HEK293 (cell line): ENCODE measurements around the gene MAP3K14.

ENCODE experiments used
- GLI2 ChIP-seq: fragments of 450-650 bp; formaldehyde crosslinking; IDR thresholded peaks from 2 replicates; pipeline ENCODE4; 2017; ENCODE audit warnings: missing biosample characterization, missing genetic modification characterization, low read depth, borderline replicate concordance
- HIC1 ChIP-seq: fragments of 450-650 bp; formaldehyde crosslinking; IDR thresholded peaks from 2 replicates; pipeline ENCODE4 v1.5.1; 2016; ENCODE audit warnings: missing biosample characterization, missing genetic modification characterization
- IKZF3 ChIP-seq: fragments of 450-650 bp; IDR thresholded peaks from 2 replicates; pipeline ENCODE4 v1.5.0; 2018; ENCODE audit warnings: missing biosample characterization, mild to moderate bottlenecking, missing genetic modification characterization, moderate library complexity
- RBAK ChIP-seq: fragments of 450-650 bp; formaldehyde crosslinking; IDR thresholded peaks from 2 replicates; pipeline ENCODE4 v1.5.1; 2016; ENCODE audit warnings: missing biosample characterization, missing genetic modification characterization
- ZNF274 ChIP-seq, 2 experiments: fragments of 200-500 bp in 1 of 2; fragments of 450-650 bp in 1 of 2; sonication (Bioruptor generic) in 1 of 2; formaldehyde crosslinking in 1 of 2; IDR thresholded peaks; 2 replicates each; pipeline versions ENCODE4 v1.5.1 to v1.6.1; 2014 to 2016; ENCODE audit warnings: borderline replicate concordance in 1 of 2, inconsistent platforms in 1 of 2, low read length in 1 of 2, missing biosample characterization in 1 of 2, missing genetic modification characterization in 1 of 2
- ZNF426 ChIP-seq: fragments of 450-650 bp; formaldehyde crosslinking; IDR thresholded peaks from 2 replicates; pipeline ENCODE4 v1.5.1; 2017; ENCODE audit warnings: missing biosample characterization, missing genetic modification characterization, mild to moderate bottlenecking, inconsistent platforms, moderate library complexity
- ZNF521 ChIP-seq: fragments of 450-650 bp; formaldehyde crosslinking; IDR thresholded peaks from 2 replicates; pipeline ENCODE4 v1.5.1; 2017; ENCODE audit warnings: missing biosample characterization, mild to moderate bottlenecking, missing genetic modification characterization
- ZSCAN30 ChIP-seq: fragments of 450-650 bp; IDR thresholded peaks from 2 replicates; pipeline ENCODE4 v1.5.1; 2018; ENCODE audit warnings: missing biosample characterization, mild to moderate bottlenecking, missing genetic modification characterization, moderate library complexity
- TF ChIP-seq, protein P1 (sequence below): fragments of 450-650 bp; formaldehyde crosslinking; IDR thresholded peaks from 2 replicates; pipeline ENCODE4 v1.5.1; 2016; ENCODE audit warnings: missing biosample characterization, missing genetic modification characterization
- TF ChIP-seq, protein P2 (sequence below): fragments of 450-650 bp; formaldehyde crosslinking; IDR thresholded peaks from 2 replicates; pipeline ENCODE4 v1.5.1; 2016; ENCODE audit warnings: missing biosample characterization, missing genetic modification characterization
- TF ChIP-seq, protein P3 (sequence below): fragments of 450-650 bp; formaldehyde crosslinking; IDR thresholded peaks from 2 replicates; pipeline ENCODE4 v1.5.1; 2016; ENCODE audit warnings: missing biosample characterization, missing genetic modification characterization

GRCh38 chr17:45263477-45263860, 53.4 kb downstream of the MAP3K14 start:
- TF ChIP-seq, protein P1, sequence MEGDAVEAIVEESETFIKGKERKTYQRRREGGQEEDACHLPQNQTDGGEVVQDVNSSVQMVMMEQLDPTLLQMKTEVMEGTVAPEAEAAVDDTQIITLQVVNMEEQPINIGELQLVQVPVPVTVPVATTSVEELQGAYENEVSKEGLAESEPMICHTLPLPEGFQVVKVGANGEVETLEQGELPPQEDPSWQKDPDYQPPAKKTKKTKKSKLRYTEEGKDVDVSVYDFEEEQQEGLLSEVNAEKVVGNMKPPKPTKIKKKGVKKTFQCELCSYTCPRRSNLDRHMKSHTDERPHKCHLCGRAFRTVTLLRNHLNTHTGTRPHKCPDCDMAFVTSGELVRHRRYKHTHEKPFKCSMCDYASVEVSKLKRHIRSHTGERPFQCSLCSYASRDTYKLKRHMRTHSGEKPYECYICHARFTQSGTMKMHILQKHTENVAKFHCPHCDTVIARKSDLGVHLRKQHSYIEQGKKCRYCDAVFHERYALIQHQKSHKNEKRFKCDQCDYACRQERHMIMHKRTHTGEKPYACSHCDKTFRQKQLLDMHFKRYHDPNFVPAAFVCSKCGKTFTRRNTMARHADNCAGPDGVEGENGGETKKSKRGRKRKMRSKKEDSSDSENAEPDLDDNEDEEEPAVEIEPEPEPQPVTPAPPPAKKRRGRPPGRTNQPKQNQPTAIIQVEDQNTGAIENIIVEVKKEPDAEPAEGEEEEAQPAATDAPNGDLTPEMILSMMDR (tag by site-specific recombination), result no peak
- TF ChIP-seq IKZF3 (tag by site-specific recombination), result no peak
- TF ChIP-seq ZNF426 (tag by site-specific recombination), result no peak
- TF ChIP-seq, protein P2, sequence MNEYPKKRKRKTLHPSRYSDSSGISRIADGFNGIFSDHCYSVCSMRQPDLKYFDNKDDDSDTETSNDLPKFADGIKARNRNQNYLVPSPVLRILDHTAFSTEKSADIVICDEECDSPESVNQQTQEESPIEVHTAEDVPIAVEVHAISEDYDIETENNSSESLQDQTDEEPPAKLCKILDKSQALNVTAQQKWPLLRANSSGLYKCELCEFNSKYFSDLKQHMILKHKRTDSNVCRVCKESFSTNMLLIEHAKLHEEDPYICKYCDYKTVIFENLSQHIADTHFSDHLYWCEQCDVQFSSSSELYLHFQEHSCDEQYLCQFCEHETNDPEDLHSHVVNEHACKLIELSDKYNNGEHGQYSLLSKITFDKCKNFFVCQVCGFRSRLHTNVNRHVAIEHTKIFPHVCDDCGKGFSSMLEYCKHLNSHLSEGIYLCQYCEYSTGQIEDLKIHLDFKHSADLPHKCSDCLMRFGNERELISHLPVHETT (tag by site-specific recombination), result no peak
- TF ChIP-seq, protein P3, sequence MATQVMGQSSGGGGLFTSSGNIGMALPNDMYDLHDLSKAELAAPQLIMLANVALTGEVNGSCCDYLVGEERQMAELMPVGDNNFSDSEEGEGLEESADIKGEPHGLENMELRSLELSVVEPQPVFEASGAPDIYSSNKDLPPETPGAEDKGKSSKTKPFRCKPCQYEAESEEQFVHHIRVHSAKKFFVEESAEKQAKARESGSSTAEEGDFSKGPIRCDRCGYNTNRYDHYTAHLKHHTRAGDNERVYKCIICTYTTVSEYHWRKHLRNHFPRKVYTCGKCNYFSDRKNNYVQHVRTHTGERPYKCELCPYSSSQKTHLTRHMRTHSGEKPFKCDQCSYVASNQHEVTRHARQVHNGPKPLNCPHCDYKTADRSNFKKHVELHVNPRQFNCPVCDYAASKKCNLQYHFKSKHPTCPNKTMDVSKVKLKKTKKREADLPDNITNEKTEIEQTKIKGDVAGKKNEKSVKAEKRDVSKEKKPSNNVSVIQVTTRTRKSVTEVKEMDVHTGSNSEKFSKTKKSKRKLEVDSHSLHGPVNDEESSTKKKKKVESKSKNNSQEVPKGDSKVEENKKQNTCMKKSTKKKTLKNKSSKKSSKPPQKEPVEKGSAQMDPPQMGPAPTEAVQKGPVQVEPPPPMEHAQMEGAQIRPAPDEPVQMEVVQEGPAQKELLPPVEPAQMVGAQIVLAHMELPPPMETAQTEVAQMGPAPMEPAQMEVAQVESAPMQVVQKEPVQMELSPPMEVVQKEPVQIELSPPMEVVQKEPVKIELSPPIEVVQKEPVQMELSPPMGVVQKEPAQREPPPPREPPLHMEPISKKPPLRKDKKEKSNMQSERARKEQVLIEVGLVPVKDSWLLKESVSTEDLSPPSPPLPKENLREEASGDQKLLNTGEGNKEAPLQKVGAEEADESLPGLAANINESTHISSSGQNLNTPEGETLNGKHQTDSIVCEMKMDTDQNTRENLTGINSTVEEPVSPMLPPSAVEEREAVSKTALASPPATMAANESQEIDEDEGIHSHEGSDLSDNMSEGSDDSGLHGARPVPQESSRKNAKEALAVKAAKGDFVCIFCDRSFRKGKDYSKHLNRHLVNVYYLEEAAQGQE (tag by site-specific recombination), result no peak
- no peak for TF ChIP-seq GLI2 (tag by site-specific recombination)
- TF ChIP-seq RBAK (tag by site-specific recombination), result no peak
- no peak for TF ChIP-seq ZNF521 (tag by site-specific recombination)
- TF ChIP-seq ZSCAN30 (tag by site-specific recombination), result no peak
- TF ChIP-seq ZNF274 (IDR thresholded peaks at IDR 0.05; ENCODE audit: low read length), result no peak
- no peak for TF ChIP-seq ZNF274 (tag by site-specific recombination; IDR thresholded peaks at IDR 0.05; ENCODE audit: borderline replicate concordance)
- TF ChIP-seq HIC1 (tag by site-specific recombination), result no peak
